ENCODE results near the gene RSRP1. TPM values are rescaled to one million over a fixed set of nuclear protein-coding genes. Genes with fewer than 3 reads are reported as not detected.

RSRP1 gene
- total RNA-seq, 1 donor from 2014 or later: 122 TPM

DNA sequence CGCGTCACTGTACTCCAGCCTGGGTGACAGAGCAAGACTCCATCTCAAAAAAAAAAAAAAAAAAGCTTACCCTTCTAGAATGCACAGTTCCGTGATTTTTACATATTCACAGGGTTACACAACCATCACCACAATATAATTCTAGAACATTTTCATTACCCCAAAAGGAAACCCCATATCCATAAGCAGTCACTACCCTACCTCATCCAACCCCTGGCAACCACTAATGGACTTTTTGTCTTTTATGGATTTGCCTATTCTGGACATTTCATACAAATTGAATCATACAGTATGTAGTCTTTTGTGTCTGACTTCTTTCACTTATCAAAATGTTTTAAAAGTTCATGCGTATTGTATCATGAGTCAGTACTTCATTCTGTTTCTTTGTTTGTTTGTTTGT, 37.7 kb downstream of the RSRP1 start:
- H3K4me1 Mint-ChIP-seq (ENCODE audit: unreplicated experiment): peaks cover 5% of the 10 kb centered on the region
- no peak overlapping the region for H3K27ac Mint-ChIP-seq (ENCODE audit: unreplicated experiment)
- no peak for DNase-seq (ENCODE audit: extremely low spot score, unreplicated experiment)
- H3K4me3 Mint-ChIP-seq (ENCODE audit: unreplicated experiment): no peak overlapping the region
- no peak for TF ChIP-seq CTCF (IDR thresholded peaks at IDR 0.05)
- no peaks in the 10 kb centered on the region for H3K36me3 Mint-ChIP-seq (ENCODE audit: unreplicated experiment)
- peaks cover 50% of the 10 kb centered on the region for H3K27me3 Mint-ChIP-seq (ENCODE audit: unreplicated experiment)
- no peaks in the 10 kb centered on the region for H3K9me3 Mint-ChIP-seq (ENCODE audit: unreplicated experiment)

DNA sequence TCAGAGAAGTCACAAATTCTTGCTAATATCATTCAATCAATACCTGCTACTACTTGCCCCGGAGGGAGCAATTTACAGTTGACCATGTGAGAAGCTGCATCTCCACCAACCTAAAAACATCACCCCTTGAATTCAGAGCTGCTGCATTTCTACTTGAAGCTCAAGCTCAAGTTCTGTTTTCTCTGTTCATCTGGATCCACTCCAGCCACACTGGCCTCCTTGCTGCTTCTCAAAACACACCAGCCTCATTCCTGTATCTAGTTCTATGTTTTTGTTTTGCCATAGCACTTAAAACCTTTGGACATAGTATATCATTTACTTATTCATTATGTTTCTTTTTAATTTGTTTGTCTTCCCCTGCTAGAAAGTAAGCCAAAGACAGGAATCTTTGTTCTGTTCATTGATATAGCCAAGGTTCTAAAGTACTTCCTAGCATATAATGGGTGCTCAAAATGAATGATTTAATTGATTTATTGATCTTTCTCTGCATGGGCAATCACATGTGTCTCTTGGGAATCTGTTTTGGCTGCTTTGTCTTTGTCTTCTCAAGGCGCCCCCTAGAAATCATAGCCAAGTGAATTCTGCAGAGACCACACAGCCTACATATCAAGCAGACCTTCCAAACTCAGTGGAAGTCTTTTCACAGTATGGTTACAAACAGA, 38.6 kb downstream of the RSRP1 start:
- Mint-ChIP-seq H3K9me3 (ENCODE audit: unreplicated experiment) (no peaks in the 10 kb centered on the region), H3K27ac (ENCODE audit: unreplicated experiment) (no peak overlapping the region)

DNA sequence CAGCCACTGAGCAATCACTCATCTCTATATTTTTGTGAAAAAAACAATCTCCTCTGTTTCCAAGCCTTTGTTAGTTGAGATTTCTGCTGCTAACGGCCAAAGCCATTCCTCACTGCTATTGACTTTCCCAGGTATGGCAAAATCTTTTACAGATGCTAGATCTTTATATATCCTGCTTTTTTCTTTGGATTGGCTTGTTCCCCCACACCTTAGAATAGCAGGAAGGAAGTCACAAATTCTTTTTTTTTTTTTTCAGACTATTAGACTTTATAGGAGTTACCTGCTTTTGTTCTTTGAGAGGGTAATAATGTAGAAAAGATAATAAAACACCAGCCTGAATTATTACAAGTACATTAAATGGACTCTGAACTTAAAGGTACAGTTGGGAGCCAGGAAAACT, 39.2 kb downstream of the RSRP1 start:
- no peak for DNase-seq (ENCODE audit: extremely low spot score, unreplicated experiment)
- no peak overlapping the region for H3K27ac Mint-ChIP-seq (ENCODE audit: unreplicated experiment)
- H3K27me3 Mint-ChIP-seq (ENCODE audit: unreplicated experiment): peaks cover 50% of the 10 kb centered on the region
- H3K4me3 Mint-ChIP-seq (ENCODE audit: unreplicated experiment): no peak overlapping the region
- peaks cover 5% of the 10 kb centered on the region for H3K4me1 Mint-ChIP-seq (ENCODE audit: unreplicated experiment)
- H3K9me3 Mint-ChIP-seq (ENCODE audit: unreplicated experiment): no peaks in the 10 kb centered on the region
- TF ChIP-seq CTCF (IDR thresholded peaks at IDR 0.05): no peak
- no peaks in the 10 kb centered on the region for H3K36me3 Mint-ChIP-seq (ENCODE audit: unreplicated experiment)

More for the DNA sequence above, 38.6 kb downstream of the RSRP1 start:
- TF ChIP-seq CTCF (IDR thresholded peaks at IDR 0.05): no peak
- Mint-ChIP-seq H3K27me3 (ENCODE audit: unreplicated experiment) (peaks cover 50% of the 10 kb centered on the region), H3K4me1 (ENCODE audit: unreplicated experiment) (peaks cover 5% of the 10 kb centered on the region), H3K4me3 (ENCODE audit: unreplicated experiment) (no peak overlapping the region), H3K36me3 (ENCODE audit: unreplicated experiment) (no peaks in the 10 kb centered on the region)
- DNase-seq (ENCODE audit: extremely low spot score, unreplicated experiment): no peak

- DNase-seq (ENCODE audit: extremely low spot score, unreplicated experiment): no peak
- no peak overlapping the region for H3K27ac Mint-ChIP-seq (ENCODE audit: unreplicated experiment)
- peaks cover 5% of the 10 kb centered on the region for H3K4me1 Mint-ChIP-seq (ENCODE audit: unreplicated experiment)
- no peaks in the 10 kb centered on the region for H3K36me3 Mint-ChIP-seq (ENCODE audit: unreplicated experiment)
- no peaks in the 10 kb centered on the region for H3K9me3 Mint-ChIP-seq (ENCODE audit: unreplicated experiment)
- no peak overlapping the region for H3K4me3 Mint-ChIP-seq (ENCODE audit: unreplicated experiment)
- peaks cover 39% of the 10 kb centered on the region for H3K27me3 Mint-ChIP-seq (ENCODE audit: unreplicated experiment)
- TF ChIP-seq CTCF (IDR thresholded peaks at IDR 0.05): no peak
These were observed 41.1 kb downstream of the RSRP1 start for GRCh38 chr1:25206201-25206600.

GRCh38 chr1:25205786-25206185, 41.5 kb downstream of the RSRP1 start:
- no peak for TF ChIP-seq CTCF (IDR thresholded peaks at IDR 0.05)
- H3K4me3 Mint-ChIP-seq (ENCODE audit: unreplicated experiment): no peak overlapping the region
- H3K27ac Mint-ChIP-seq (ENCODE audit: unreplicated experiment): no peak overlapping the region
- DNase-seq (ENCODE audit: extremely low spot score, unreplicated experiment): no peak
- no peaks in the 10 kb centered on the region for H3K36me3 Mint-ChIP-seq (ENCODE audit: unreplicated experiment)
- peaks cover 5% of the 10 kb centered on the region for H3K4me1 Mint-ChIP-seq (ENCODE audit: unreplicated experiment)
- no peaks in the 10 kb centered on the region for H3K9me3 Mint-ChIP-seq (ENCODE audit: unreplicated experiment)
- peaks cover 39% of the 10 kb centered on the region for H3K27me3 Mint-ChIP-seq (ENCODE audit: unreplicated experiment)
